Left ventricle myocardium inferior (tissue), 1 donor: Measurements from ENCODE around the gene ODAD4. TPM values are rescaled to one million over a fixed set of nuclear protein-coding genes. Genes with fewer than 3 reads are reported as not detected.

Experiments
- DNase-seq: peaks from one replicate; pipeline ENCODE4 v3.0.0-alpha.2; 2020
- H3K27ac ChIP-seq: fragments of 200-600 bp; replicated peaks from 2 replicates; pipeline ENCODE4 v1.8.0; 2021
- H3K27me3 ChIP-seq: fragments of 200-600 bp; 2 replicates; pipeline ENCODE4 v1.8.0; 2021; ENCODE audit warnings: low read depth
- H3K36me3 ChIP-seq: fragments of 200-600 bp; 2 replicates; pipeline ENCODE4 v1.8.0; 2021
- H3K4me1 ChIP-seq: fragments of 200-600 bp; 2 replicates; pipeline ENCODE4 v1.8.0; 2021
- H3K4me3 ChIP-seq: fragments of 200-600 bp; 2 replicates; pipeline ENCODE4 v1.8.0; 2021; ENCODE audit warnings: mild to moderate bottlenecking, moderate library complexity
- H3K9me3 ChIP-seq: fragments of 200-600 bp; replicated peaks from 2 replicates; pipeline ENCODE4 v1.8.0; 2021
- intact Hi-C: fragments of 100-400 bp; cut with micrococcal nuclease; formaldehyde crosslinking; loops from one replicate; pipeline ENCODE4 v1.11.0; 2022
- total RNA-seq: library from RNA; stranded (reverse); fragmentation: NEBNext Ultra II Directional; extraction: Animal tissue kit (Norgen Biotek cat#: 25700); gene quantifications from one replicate; pipeline ENCODE4 v1.2.1, GENCODE V29; 2021
- TF ChIP-seq, protein P1 (sequence below): fragments of 200-600 bp; IDR thresholded peaks from 2 replicates; pipeline ENCODE4 v1.8.0; 2021; ENCODE audit warnings: antibody characterized with exemption, mild to moderate bottlenecking, borderline replicate concordance
- donor health status: DM: no; HTN: yes; CAD: no; lungs with severe emphysema.

Gene ODAD4
- total RNA-seq, 1 donor from 2014 or later = 1.3 TPM

DNA sequence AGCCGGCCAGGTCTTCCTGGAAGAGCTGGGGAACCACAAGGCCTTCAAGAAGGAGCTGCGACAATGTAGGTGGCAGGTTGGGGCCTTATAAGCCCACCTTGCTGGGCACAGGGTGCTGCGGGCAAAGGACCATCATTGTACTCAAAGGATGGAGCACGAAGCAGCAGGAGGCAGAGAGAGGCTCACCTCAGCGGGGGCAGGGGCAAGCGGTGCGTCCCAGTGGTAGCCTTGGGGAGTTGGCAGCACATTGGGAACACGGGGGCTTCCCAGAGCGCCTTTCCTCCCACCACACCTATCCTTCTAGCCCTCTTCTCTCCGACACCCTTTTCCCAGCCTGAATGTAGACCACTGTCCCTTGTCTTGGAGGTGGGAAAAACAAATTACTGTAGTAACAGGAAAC lies 38.3 kb downstream of the ODAD4 start:
- intact Hi-C loops = no loop called here
- TF ChIP-seq, protein P1, sequence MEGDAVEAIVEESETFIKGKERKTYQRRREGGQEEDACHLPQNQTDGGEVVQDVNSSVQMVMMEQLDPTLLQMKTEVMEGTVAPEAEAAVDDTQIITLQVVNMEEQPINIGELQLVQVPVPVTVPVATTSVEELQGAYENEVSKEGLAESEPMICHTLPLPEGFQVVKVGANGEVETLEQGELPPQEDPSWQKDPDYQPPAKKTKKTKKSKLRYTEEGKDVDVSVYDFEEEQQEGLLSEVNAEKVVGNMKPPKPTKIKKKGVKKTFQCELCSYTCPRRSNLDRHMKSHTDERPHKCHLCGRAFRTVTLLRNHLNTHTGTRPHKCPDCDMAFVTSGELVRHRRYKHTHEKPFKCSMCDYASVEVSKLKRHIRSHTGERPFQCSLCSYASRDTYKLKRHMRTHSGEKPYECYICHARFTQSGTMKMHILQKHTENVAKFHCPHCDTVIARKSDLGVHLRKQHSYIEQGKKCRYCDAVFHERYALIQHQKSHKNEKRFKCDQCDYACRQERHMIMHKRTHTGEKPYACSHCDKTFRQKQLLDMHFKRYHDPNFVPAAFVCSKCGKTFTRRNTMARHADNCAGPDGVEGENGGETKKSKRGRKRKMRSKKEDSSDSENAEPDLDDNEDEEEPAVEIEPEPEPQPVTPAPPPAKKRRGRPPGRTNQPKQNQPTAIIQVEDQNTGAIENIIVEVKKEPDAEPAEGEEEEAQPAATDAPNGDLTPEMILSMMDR = no peak
- peak overlapping the region; percentile 98 for H3K4me3 ChIP-seq
- DNase-seq = no peak
- no peak overlapping the region for H3K27ac ChIP-seq
- H3K9me3 ChIP-seq = no peaks in the 10 kb centered on the region
- H3K4me1 ChIP-seq = peaks cover 56% of the 10 kb centered on the region
- no peaks in the 10 kb centered on the region for H3K27me3 ChIP-seq
- peaks cover 43% of the 10 kb centered on the region for H3K36me3 ChIP-seq

DNA sequence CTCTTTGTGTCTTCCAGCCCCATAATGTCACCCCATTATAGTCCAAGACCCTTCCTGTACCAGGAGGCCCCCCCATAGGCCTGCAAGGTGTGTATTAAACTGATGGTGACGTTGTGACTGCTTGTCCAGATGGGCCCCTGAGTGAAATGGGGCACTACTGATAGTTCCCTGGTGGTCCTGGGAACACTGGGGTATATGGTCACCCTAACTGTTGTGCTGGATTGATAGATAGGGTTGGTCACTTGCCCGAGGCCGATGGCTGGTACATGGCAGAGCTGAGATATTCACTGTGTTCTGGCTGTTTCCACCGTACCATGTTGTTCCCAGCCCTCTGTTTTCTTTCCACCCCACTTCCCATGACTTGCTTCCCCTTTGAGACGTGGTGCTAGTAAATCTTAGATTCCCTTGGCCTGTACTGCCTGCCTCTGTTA lies 40.5 kb downstream of the ODAD4 start:
- no peak overlapping the region for H3K4me3 ChIP-seq
- TF ChIP-seq, protein P1 = no peak
- no peak for DNase-seq
- H3K36me3 ChIP-seq = peaks cover 66% of the 10 kb centered on the region
- H3K4me1 ChIP-seq = peaks cover 60% of the 10 kb centered on the region
- no peaks in the 10 kb centered on the region for H3K27me3 ChIP-seq
- H3K27ac ChIP-seq = no peak overlapping the region
- intact Hi-C loops = no loop called here
- H3K9me3 ChIP-seq = no peaks in the 10 kb centered on the region

DNA sequence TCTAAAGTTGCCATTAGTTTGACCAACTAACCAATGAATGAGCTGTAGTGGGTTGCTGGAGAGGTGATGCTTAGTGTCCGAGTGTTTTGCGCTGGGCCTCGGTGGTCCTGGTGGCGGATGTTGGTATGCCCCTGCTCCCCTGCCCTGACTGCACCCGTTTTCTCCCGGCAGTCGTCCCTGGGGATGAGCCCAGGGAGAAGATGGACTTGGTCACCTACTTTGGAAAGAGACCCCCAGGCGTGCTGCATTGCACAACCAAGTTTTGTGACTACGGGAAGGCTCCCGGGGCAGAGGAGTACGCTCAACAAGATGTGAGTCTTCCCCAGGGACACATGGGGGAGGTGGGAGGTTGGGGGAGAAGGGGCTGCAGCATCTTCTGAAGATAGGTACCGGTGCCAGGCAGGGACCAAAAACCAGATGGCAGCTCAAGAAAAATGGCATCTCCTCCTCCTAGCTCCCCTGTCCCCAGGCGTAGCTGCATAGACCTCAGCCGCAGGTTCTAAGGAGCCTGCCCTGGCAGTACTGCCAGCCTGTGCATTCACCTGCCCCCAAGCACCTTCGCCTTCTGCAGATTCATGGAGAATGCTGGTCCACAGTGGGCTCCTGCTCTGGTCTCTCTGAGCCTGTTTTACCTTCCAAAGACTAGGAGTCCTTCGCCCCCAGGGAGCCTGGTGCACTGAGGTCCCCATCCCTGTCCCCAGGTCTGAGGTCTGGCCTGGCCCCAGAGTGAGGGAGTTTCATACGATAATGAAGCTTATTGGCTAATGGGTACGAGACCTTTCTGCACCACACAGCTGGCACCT lies 41.5 kb downstream of the ODAD4 start:
- Histone ChIP-seq H3K9me3 (no peaks in the 10 kb centered on the region), H3K27me3 (no peaks in the 10 kb centered on the region), H3K4me3 (no peak overlapping the region), H3K36me3 (peaks cover 76% of the 10 kb centered on the region), H3K27ac (peak overlapping the region; percentile 72), H3K4me1 (peaks cover 53% of the 10 kb centered on the region)
- intact Hi-C loops = no loop called here
- no peak for DNase-seq
- TF ChIP-seq, protein P1 = no peak

DNA sequence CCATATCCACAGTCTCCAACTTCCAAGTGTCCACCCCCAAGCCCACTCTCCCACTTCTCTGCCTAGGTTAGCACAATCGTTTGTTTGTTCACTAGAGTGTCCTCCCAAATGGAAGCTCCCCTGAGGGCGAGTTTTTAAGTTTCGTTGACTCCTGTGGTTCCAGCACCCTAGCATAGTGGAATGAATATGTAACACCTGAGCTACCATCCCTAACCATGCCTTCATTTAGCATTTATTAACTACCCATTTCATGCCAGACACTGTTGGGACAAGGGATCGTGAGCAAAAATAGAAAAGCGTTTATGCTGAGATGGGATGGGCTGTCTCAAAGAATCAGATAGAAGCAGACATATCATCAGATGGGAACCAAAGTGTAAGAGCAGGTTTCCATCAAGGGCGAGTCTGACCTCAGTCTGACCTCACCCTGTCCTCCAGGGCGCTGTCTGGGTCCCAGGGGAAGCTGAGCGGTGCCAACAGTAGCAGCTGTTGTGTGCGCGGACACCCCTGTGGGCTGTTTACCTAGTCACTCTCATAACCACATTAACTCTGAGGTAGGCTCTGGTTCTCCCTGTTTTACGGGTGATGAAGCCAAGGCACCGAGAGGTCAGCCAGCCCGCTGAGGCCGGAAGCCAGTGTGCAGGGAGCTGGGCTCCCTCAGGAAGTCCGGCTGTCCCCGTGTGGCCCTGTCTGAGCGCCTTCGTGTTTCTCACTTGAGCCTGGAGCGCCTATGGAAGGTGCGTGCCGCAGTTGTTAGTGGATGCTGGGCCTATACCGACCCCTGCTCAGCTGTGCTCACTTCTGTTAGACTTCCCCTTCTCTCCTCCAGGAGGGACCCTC lies 42.4 kb downstream of the ODAD4 start:
- TF ChIP-seq, protein P1 = no peak
- Histone ChIP-seq H3K4me3 (peak overlapping the region; percentile 16), H3K27ac (peak overlapping the region; percentile 72), H3K4me1 (peaks cover 44% of the 10 kb centered on the region), H3K9me3 (no peaks in the 10 kb centered on the region), H3K36me3 (peaks cover 84% of the 10 kb centered on the region), H3K27me3 (no peaks in the 10 kb centered on the region)
- intact Hi-C loops = no loop called here
- DNase-seq = peak; percentile 50

DNA sequence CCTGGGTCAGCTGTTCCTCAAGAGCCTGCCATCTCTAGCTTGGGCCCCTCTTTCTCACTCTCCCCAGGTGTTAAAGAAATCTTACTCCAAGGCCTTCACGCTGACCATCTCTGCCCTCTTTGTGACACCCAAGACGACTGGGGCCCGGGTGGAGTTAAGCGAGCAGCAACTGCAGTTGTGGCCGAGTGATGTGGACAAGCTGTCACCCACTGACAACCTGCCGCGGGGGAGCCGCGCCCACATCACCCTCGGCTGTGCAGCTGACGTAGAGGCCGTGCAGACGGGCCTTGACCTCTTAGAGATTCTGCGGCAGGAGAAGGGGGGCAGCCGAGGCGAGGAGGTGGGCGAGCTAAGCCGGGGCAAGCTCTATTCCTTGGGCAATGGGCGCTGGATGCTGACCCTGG lies 43.0 kb downstream of the ODAD4 start:
- Histone ChIP-seq H3K27ac (peak overlapping the region; percentile 72), H3K4me1 (peaks cover 38% of the 10 kb centered on the region), H3K9me3 (no peaks in the 10 kb centered on the region), H3K27me3 (no peaks in the 10 kb centered on the region), H3K4me3 (peak overlapping the region; percentile 16), H3K36me3 (peaks cover 86% of the 10 kb centered on the region)
- TF ChIP-seq, protein P1 = no peak
- no peak for DNase-seq
- intact Hi-C loops = no loop called here
